Natural killer cell (primary cell): ENCODE measurements around the gene ZNF81. TPM values are rescaled to one million over a fixed set of nuclear protein-coding genes. Genes with fewer than 3 reads are reported as not detected.

Experiments used
- ATAC-seq, 3 donors: fragments of 150-1000 bp in 2 of 3; fragments of 200-7000 bp in 1 of 3; cut with Tn5 transposase; 1 replicate in 1 of 3; 2 replicates in 2 of 3; pipeline ENCODE4 v1.10.0; 2021; ENCODE audit warnings: mild to moderate bottlenecking in 2 of 3, moderate library complexity in 2 of 3
- DNase-seq, 2 donors: peaks; one replicate each; pipeline versions ENCODE4 v3.0.0 to v3.0.0-alpha.2; 2013 to 2021; ENCODE audit warnings: mixed read lengths in 1 of 2
- H3K27ac ChIP-seq: one replicate; pipeline ENCODE4 v1.5.1; 2013; ENCODE audit warnings: mild to moderate bottlenecking, low read length
- H3K27me3 ChIP-seq: one replicate; pipeline ENCODE4 v1.6.1; 2013; ENCODE audit warnings: low read length; ENCODE audit not compliant: control insufficient read depth, insufficient read depth
- H3K36me3 ChIP-seq: one replicate; pipeline ENCODE4 v1.6.1; 2013; ENCODE audit warnings: low read length; ENCODE audit not compliant: control insufficient read depth, insufficient read depth
- H3K4me1 ChIP-seq: one replicate; pipeline ENCODE4 v1.6.1; 2013; ENCODE audit warnings: low read length; ENCODE audit not compliant: control insufficient read depth, insufficient read depth
- H3K4me3 ChIP-seq: one replicate; pipeline ENCODE4 v1.5.1; 2013; ENCODE audit warnings: low read length
- H3K9me3 ChIP-seq: one replicate; pipeline ENCODE4 v1.6.1; 2013; ENCODE audit warnings: low read length; ENCODE audit not compliant: control insufficient read depth, insufficient read depth
- H3K27ac Mint-ChIP-seq, 2 donors: one replicate each; pipeline ENCODE4 v1.8.0; 2022; ENCODE audit warnings: mild to moderate bottlenecking in 2 of 2, mixed read lengths in 2 of 2, moderate library complexity in 1 of 2
- H3K27me3 Mint-ChIP-seq, 2 donors: one replicate each; pipeline ENCODE4 v1.8.0; 2022; ENCODE audit warnings: low read depth in 2 of 2, mixed read lengths in 2 of 2
- H3K36me3 Mint-ChIP-seq: one replicate; pipeline ENCODE4 v1.8.0; 2022; ENCODE audit warnings: mixed read lengths
- H3K4me1 Mint-ChIP-seq, 2 donors: one replicate each; pipeline ENCODE4 v1.8.0; 2022; ENCODE audit warnings: mixed read lengths in 2 of 2
- H3K4me3 Mint-ChIP-seq: one replicate; pipeline ENCODE4 v1.8.0; 2022; ENCODE audit warnings: mild to moderate bottlenecking, moderate library complexity, mixed read lengths
- H3K9me3 Mint-ChIP-seq, 2 donors: one replicate each; pipeline ENCODE4 v1.8.0; 2022; ENCODE audit warnings: mixed read lengths in 2 of 2
- CTCF ChIP-seq: fragments of 200-600 bp; IDR thresholded peaks from one replicate; pipeline ENCODE4 v1.8.0; 2022; ENCODE audit warnings: antibody characterized with exemption
- WGBS: methylation state at CpG from one replicate; pipeline ENCODE4 v1.1.7; 2013; ENCODE audit warnings: missing lambda C conversion rate; ENCODE audit not compliant: insufficient coverage; 5-methylcytosine and 5-hydroxymethylcytosine counted together
- intact Hi-C: fragments of 100-400 bp; cut with micrococcal nuclease; formaldehyde crosslinking; loops from one replicate; pipeline ENCODE4 v1.14.2; 2022
- total RNA-seq, 4 donors: library from RNA; stranded (reverse); fragments of 120-200 nt in 1 of 4; gene quantifications; one replicate each; pipeline versions ENCODE4 v1.2.3 to v1.2.4, GENCODE V29; 2013 to 2022

Gene ZNF81
- total RNA-seq, 3 donors from 2014 or later (not counting 1 experiment from before 2014, with no cell fraction given), result 20.9 to 23.7 (median 21.2) TPM

- Mint-ChIP-seq H3K27me3 (no peaks in the 10 kb centered on the region), H3K27ac (no peak overlapping the region), H3K9me3 (peaks cover 0 to 5% of the 10 kb centered on the region in 2 donors), H3K4me1 (peaks cover 6 to 8% of the 10 kb centered on the region in 2 donors), H3K4me3 (no peak overlapping the region), H3K36me3 (no peaks in the 10 kb centered on the region)
- TF ChIP-seq CTCF, result no peak
- H3K36me3 ChIP-seq, result peaks cover 10% of the 10 kb centered on the region
- intact Hi-C loops, result no loop called here
- no peak overlapping the region for H3K27ac ChIP-seq
- H3K9me3 ChIP-seq, result peaks cover 13% of the 10 kb centered on the region
- ATAC-seq (no peak), DNase-seq (no peak)
- 81% methylated on average over 6 of the region's 6 CpGs for WGBS
- H3K4me1 ChIP-seq, result no peaks in the 10 kb centered on the region
- H3K27me3 ChIP-seq, result no peaks in the 10 kb centered on the region
- H3K4me3 ChIP-seq, result no peak overlapping the region
Observed at GRCh38 chrX:47877327-47877726, 40.6 kb downstream of the ZNF81 start.

GRCh38 chrX:47878198-47878597, 41.5 kb downstream of the ZNF81 start:
- no peaks in the 10 kb centered on the region for H3K36me3 Mint-ChIP-seq
- Histone ChIP-seq H3K4me1 (no peaks in the 10 kb centered on the region), H3K27ac (no peak overlapping the region), H3K27me3 (no peaks in the 10 kb centered on the region), H3K9me3 (peaks cover 8% of the 10 kb centered on the region), H3K36me3 (peaks cover 6% of the 10 kb centered on the region), H3K4me3 (no peak overlapping the region)
- intact Hi-C loops, result no loop called here
- no peaks in the 10 kb centered on the region for H3K27me3 Mint-ChIP-seq
- DNase-seq, result no peak
- H3K9me3 Mint-ChIP-seq, result peaks cover 0 to 5% of the 10 kb centered on the region in 2 donors
- WGBS, result 100% methylated on average over 2 of the region's 3 CpGs
- peaks cover 6 to 8% of the 10 kb centered on the region in 2 donors for H3K4me1 Mint-ChIP-seq
- H3K27ac Mint-ChIP-seq, result no peak overlapping the region
- no peak for ATAC-seq
- no peak for TF ChIP-seq CTCF
- H3K4me3 Mint-ChIP-seq, result no peak overlapping the region

- H3K27me3 ChIP-seq, result no peaks in the 10 kb centered on the region
- H3K27ac ChIP-seq, result no peak overlapping the region
- no peaks in the 10 kb centered on the region for H3K4me1 ChIP-seq
- Mint-ChIP-seq H3K36me3 (no peaks in the 10 kb centered on the region), H3K4me1 (peaks cover 6 to 8% of the 10 kb centered on the region in 2 donors), H3K9me3 (no peaks in the 10 kb centered on the region), H3K27me3 (no peaks in the 10 kb centered on the region), H3K4me3 (no peak overlapping the region), H3K27ac (no peak overlapping the region)
- H3K9me3 ChIP-seq, result no peaks in the 10 kb centered on the region
- intact Hi-C loops, result no loop called here
- no peak for TF ChIP-seq CTCF
- H3K36me3 ChIP-seq, result peaks cover 6% of the 10 kb centered on the region
- WGBS, result 100% methylated on average over 2 of the region's 2 CpGs
- H3K4me3 ChIP-seq, result no peak overlapping the region
- no peak for DNase-seq
- ATAC-seq, result no peak
Observed at GRCh38 chrX:47879463-47879862, 42.8 kb downstream of the ZNF81 start.

GRCh38 chrX:47880927-47881326, 44.2 kb downstream of the ZNF81 start:
- no peak overlapping the region for H3K4me3 ChIP-seq
- no peaks in the 10 kb centered on the region for H3K4me1 ChIP-seq
- Mint-ChIP-seq H3K4me1 (peaks cover 6 to 8% of the 10 kb centered on the region in 2 donors), H3K36me3 (no peaks in the 10 kb centered on the region), H3K4me3 (no peak overlapping the region), H3K27me3 (no peaks in the 10 kb centered on the region), H3K9me3 (no peaks in the 10 kb centered on the region), H3K27ac (no peak overlapping the region)
- no peaks in the 10 kb centered on the region for H3K27me3 ChIP-seq
- WGBS, result 90% methylated on average over 1 of the region's 1 CpG
- H3K36me3 ChIP-seq, result peaks cover 6% of the 10 kb centered on the region
- intact Hi-C loops, result no loop called here
- no peak overlapping the region for H3K27ac ChIP-seq
- ATAC-seq (no peak), DNase-seq (no peak)
- no peak for TF ChIP-seq CTCF
- no peaks in the 10 kb centered on the region for H3K9me3 ChIP-seq
